Astrocyte (in vitro differentiated cells and primary cell): ENCODE measurements around the gene ALPG. TPM values are rescaled to one million over a fixed set of nuclear protein-coding genes. Genes with fewer than 3 reads are reported as not detected.
"Not testable (repeated sequence)": the region's sequence is repeated elsewhere in the genome, so short reads cannot be mapped to it uniquely, and the experiment has no call there.

Experiments used
- DNase-seq: peaks from one replicate; pipeline ENCODE4 v3.0.0-alpha.2; 2010; ENCODE audit warnings: low read depth
- FAIRE-seq: peaks from 2 replicates; lab custom pipeline; 2011; peaks lifted over from hg19 to GRCh38; lab: Jason Lieb, UNC
- H2AFZ ChIP-seq: 2 replicates; pipeline ENCODE4 v1.6.0; 2012; ENCODE audit warnings: low read depth, low read length, inconsistent platforms
- H3K27ac ChIP-seq: 2 replicates; pipeline ENCODE4 v1.5.1; 2011; ENCODE audit warnings: low read depth, low read length, inconsistent platforms
- H3K27me3 ChIP-seq: 2 replicates; pipeline ENCODE4 v1.6.0; 2011; ENCODE audit warnings: low read length, inconsistent platforms; ENCODE audit not compliant: insufficient read depth
- H3K36me3 ChIP-seq: 2 replicates; pipeline ENCODE4 v1.5.1; 2011; ENCODE audit warnings: low read length, inconsistent platforms; ENCODE audit not compliant: insufficient read depth
- H3K4me1 ChIP-seq: 2 replicates; pipeline ENCODE4 v1.5.1; 2011; ENCODE audit warnings: low read length, inconsistent platforms; ENCODE audit not compliant: insufficient read depth
- H3K4me2 ChIP-seq: 2 replicates; pipeline ENCODE4 v1.6.0; 2012; ENCODE audit warnings: low read length, inconsistent platforms
- H3K4me3 ChIP-seq: 2 replicates; pipeline ENCODE4 v1.5.1; 2011; ENCODE audit warnings: low read depth, mild to moderate bottlenecking, low read length, inconsistent platforms; ENCODE audit not compliant: insufficient read depth
- H3K79me2 ChIP-seq: 2 replicates; pipeline ENCODE4 v1.6.0; 2012; ENCODE audit warnings: mild to moderate bottlenecking, low read length, inconsistent platforms; ENCODE audit not compliant: insufficient read depth
- H3K9ac ChIP-seq: 2 replicates; pipeline ENCODE4 v1.6.0; 2012; ENCODE audit warnings: mild to moderate bottlenecking, low read length, inconsistent platforms
- H3K9me3 ChIP-seq: 2 replicates; pipeline ENCODE4 v1.5.1; 2012; ENCODE audit warnings: low read depth, mild to moderate bottlenecking, low read length, inconsistent platforms; ENCODE audit not compliant: insufficient read depth
- H4K20me1 ChIP-seq: 2 replicates; pipeline ENCODE4 v1.6.0; 2012; ENCODE audit warnings: low read length, inconsistent platforms; ENCODE audit not compliant: insufficient read depth
- H3K27ac Mint-ChIP-seq: one replicate; pipeline ENCODE4 v1.8.0; 2021; ENCODE audit warnings: mild to moderate bottlenecking, mixed read lengths; ENCODE audit not compliant: unreplicated experiment
- H3K27me3 Mint-ChIP-seq: one replicate; pipeline ENCODE4 v1.8.0; 2021; ENCODE audit warnings: low read depth, mixed read lengths; ENCODE audit not compliant: unreplicated experiment
- H3K36me3 Mint-ChIP-seq: one replicate; pipeline ENCODE4 v1.8.0; 2021; ENCODE audit warnings: low read depth, mixed read lengths; ENCODE audit not compliant: unreplicated experiment
- H3K4me1 Mint-ChIP-seq: one replicate; pipeline ENCODE4 v1.8.0; 2021; ENCODE audit warnings: low read depth, mixed read lengths; ENCODE audit not compliant: unreplicated experiment
- H3K4me3 Mint-ChIP-seq: one replicate; pipeline ENCODE4 v1.8.0; 2021; ENCODE audit warnings: mild to moderate bottlenecking, moderate library complexity, mixed read lengths; ENCODE audit not compliant: unreplicated experiment
- H3K9me3 Mint-ChIP-seq: one replicate; pipeline ENCODE4 v1.8.0; 2021; ENCODE audit warnings: mild to moderate bottlenecking, mixed read lengths; ENCODE audit not compliant: unreplicated experiment
- CTCF ChIP-seq: IDR thresholded peaks from 2 replicates; pipeline ENCODE4 v1.5.1; 2011; ENCODE audit warnings: low read depth, mild to moderate bottlenecking, inconsistent platforms, low read length, moderate library complexity; ENCODE audit not compliant: insufficient read depth
- EZH2 ChIP-seq: IDR thresholded peaks from 2 replicates; pipeline ENCODE4 v1.6.1; 2012; ENCODE audit warnings: mild to moderate bottlenecking, low read length, inconsistent platforms; ENCODE audit not compliant: insufficient read depth
- total RNA-seq: library from RNA; stranded (reverse); gene quantifications from 2 replicates; pipeline ENCODE4 v1.2.1, GENCODE V29; 2021

ALPG gene
- total RNA-seq, 1 donor from 2014 or later: 0.27 TPM

GRCh38 chr2:232402518-232402917, 4.1 kb upstream of the ALPG start:
- no peak for TF ChIP-seq CTCF
- no peak for TF ChIP-seq EZH2
- H3K27ac Mint-ChIP-seq: no peak overlapping the region

GRCh38 chr2:232405943-232406510, 617 bp upstream of the ALPG start:
- no peak for FAIRE-seq
- Mint-ChIP-seq H3K27me3 (peaks cover 26% of the 10 kb centered on the region), H3K4me3 (no peak overlapping the region), H3K27ac (no peak overlapping the region), H3K36me3 (no peaks in the 10 kb centered on the region), H3K9me3 (no peaks in the 10 kb centered on the region), H3K4me1 (no peaks in the 10 kb centered on the region)
- no peak for DNase-seq
- no peak overlapping the region for H3K27ac ChIP-seq
- H3K4me1 ChIP-seq: no peaks in the 10 kb centered on the region
- H4K20me1 ChIP-seq: no peaks in the 10 kb centered on the region
- no peak overlapping the region for H3K4me2 ChIP-seq
- TF ChIP-seq CTCF: no peak
- TF ChIP-seq EZH2: no peak
- H3K27me3 ChIP-seq: peaks cover 4% of the 10 kb centered on the region
- H3K9ac ChIP-seq: no peak overlapping the region
- H3K9me3 ChIP-seq: no peaks in the 10 kb centered on the region
- no peaks in the 10 kb centered on the region for H3K36me3 ChIP-seq
- H2AFZ ChIP-seq: no peak overlapping the region
- no peaks in the 10 kb centered on the region for H3K79me2 ChIP-seq
- H3K4me3 ChIP-seq: no peak overlapping the region

More at GRCh38 chr2:232402518-232402917, 4.1 kb upstream of the ALPG start:
- H3K4me3 ChIP-seq: no peak overlapping the region
- H3K27me3 Mint-ChIP-seq: peaks cover 33% of the 10 kb centered on the region
- no peaks in the 10 kb centered on the region for H3K9me3 ChIP-seq
- DNase-seq (no peak), FAIRE-seq (no peak)
- H3K9me3 Mint-ChIP-seq: peaks cover 2% of the 10 kb centered on the region
- H3K36me3 ChIP-seq: no peaks in the 10 kb centered on the region
- no peak overlapping the region for H2AFZ ChIP-seq
- peaks cover 12% of the 10 kb centered on the region for H3K27me3 ChIP-seq
- H3K9ac ChIP-seq: no peak overlapping the region
- H3K4me3 Mint-ChIP-seq: no peak overlapping the region
- no peaks in the 10 kb centered on the region for H3K79me2 ChIP-seq
- H3K4me2 ChIP-seq: no peak overlapping the region
- no peaks in the 10 kb centered on the region for H3K4me1 Mint-ChIP-seq
- no peaks in the 10 kb centered on the region for H4K20me1 ChIP-seq
- no peaks in the 10 kb centered on the region for H3K4me1 ChIP-seq
- H3K36me3 Mint-ChIP-seq: no peaks in the 10 kb centered on the region
- H3K27ac ChIP-seq: no peak overlapping the region

- H3K36me3 Mint-ChIP-seq, H4K20me1 ChIP-seq, H3K36me3 ChIP-seq, H2AFZ ChIP-seq, H3K4me3 ChIP-seq, H3K79me2 ChIP-seq, H3K4me2 ChIP-seq, H3K4me3 Mint-ChIP-seq, H3K9me3 Mint-ChIP-seq, H3K9me3 ChIP-seq, DNase-seq, H3K27ac Mint-ChIP-seq, H3K9ac ChIP-seq, H3K4me1 ChIP-seq, FAIRE-seq, H3K4me1 Mint-ChIP-seq, H3K27ac ChIP-seq: not testable (repeated sequence)
- H3K27me3 Mint-ChIP-seq: peaks cover 29% of the 10 kb centered on the region
- peaks cover 15% of the 10 kb centered on the region for H3K27me3 ChIP-seq
These were observed 945 bp downstream of the ALPG start for GRCh38 chr2:232407428-232408150.

GRCh38 chr2:232408269-232408668, 1.6 kb downstream of the ALPG start:
- not testable (repeated sequence) for DNase-seq, H3K36me3 Mint-ChIP-seq, H3K27ac Mint-ChIP-seq

GRCh38 chr2:232409617-232410016, 3.0 kb downstream of the ALPG start:
- H3K4me1 Mint-ChIP-seq, H3K27ac Mint-ChIP-seq, H3K36me3 ChIP-seq, H2AFZ ChIP-seq, H3K9ac ChIP-seq, H3K36me3 Mint-ChIP-seq, H3K9me3 Mint-ChIP-seq, H3K4me3 Mint-ChIP-seq, H4K20me1 ChIP-seq, H3K79me2 ChIP-seq, DNase-seq, H3K4me1 ChIP-seq, H3K9me3 ChIP-seq, H3K4me3 ChIP-seq, FAIRE-seq, H3K27ac ChIP-seq, H3K4me2 ChIP-seq: not testable (repeated sequence)
- peaks cover 23% of the 10 kb centered on the region for H3K27me3 ChIP-seq
- H3K27me3 Mint-ChIP-seq: peaks cover 42% of the 10 kb centered on the region

More at GRCh38 chr2:232408269-232408668, 1.6 kb downstream of the ALPG start:
- peaks cover 33% of the 10 kb centered on the region for H3K27me3 Mint-ChIP-seq
- not testable (repeated sequence) for H3K4me1 Mint-ChIP-seq, H2AFZ ChIP-seq, H3K4me2 ChIP-seq, H3K27ac ChIP-seq, H3K9ac ChIP-seq, H4K20me1 ChIP-seq, FAIRE-seq, H3K9me3 ChIP-seq, H3K4me3 Mint-ChIP-seq, H3K4me3 ChIP-seq, H3K9me3 Mint-ChIP-seq, H3K79me2 ChIP-seq, H3K36me3 ChIP-seq, H3K4me1 ChIP-seq
- peaks cover 19% of the 10 kb centered on the region for H3K27me3 ChIP-seq
